Measurements from ENCODE around the gene MED13L.

GRCh38 chr12:115945491-115945885 lies 332.0 kb downstream of the MED13L start:
- TF ChIP-seq CTCF (optimal IDR thresholded peaks at IDR 0.05 in 1 of 3, IDR thresholded peaks at IDR 0.05 in 1 of 3, conservative IDR thresholded peaks at IDR 0.05 in 1 of 3; ENCODE audit: extremely low read depth in 1 of 3, insufficient read depth in 2 of 3, low read length in 3 of 3) = no peak
- no peak for TF ChIP-seq EZH2 (IDR thresholded peaks at IDR 0.05; ENCODE audit: low read length)

All from keratinocyte (primary cell).